Gastrocnemius medialis (tissue), 4 donors: Measurements from ENCODE around the gene BTRC. TPM values are rescaled to one million over a fixed set of nuclear protein-coding genes. Genes with fewer than 3 reads are reported as not detected.
"Not testable (repeated sequence)": the region's sequence is repeated elsewhere in the genome, so short reads cannot be mapped to it uniquely, and the experiment has no call there.

Experiments
- ATAC-seq, 2 donors: fragments of 150-250 bp; one replicate each; pipeline ENCODE4 v1.9.1; 2016
- DNase-seq, 2 donors: peaks; one replicate each; pipeline ENCODE4 v3.0.0-alpha.2; 2019
- H3K27ac ChIP-seq, 4 donors: fragments of 200-600 bp; sonication (generic); 1 replicate in 1 of 4; 2 replicates in 3 of 4; pipeline ENCODE4 v1.5.1; 2016 to 2018; ENCODE audit warnings: mild to moderate bottlenecking in 2 of 4, moderate library complexity in 1 of 4
- H3K27me3 ChIP-seq, 3 donors: fragments of 200-600 bp; sonication (generic) in 2 of 3; 1 replicate in 1 of 3; 2 replicates in 2 of 3; pipeline versions ENCODE4 v1.5.1 to v1.6.0; 2016 to 2019; ENCODE audit warnings: mild to moderate bottlenecking in 1 of 3, moderate library complexity in 1 of 3
- H3K36me3 ChIP-seq, 2 donors: fragments of 200-600 bp; sonication (generic) in 1 of 2; one replicate each; pipeline ENCODE4 v1.5.1; 2017 to 2018
- H3K4me1 ChIP-seq, 2 donors: fragments of 200-600 bp; sonication (generic) in 1 of 2; one replicate each; pipeline ENCODE4 v1.5.1; 2016 to 2017; ENCODE audit warnings: mild to moderate bottlenecking in 2 of 2
- H3K4me3 ChIP-seq, 4 donors: fragments of 200-600 bp; sonication (generic) in 3 of 4; 1 replicate in 1 of 4; 2 replicates in 3 of 4; pipeline ENCODE4 v1.5.1; 2016 to 2019; ENCODE audit warnings: mild to moderate bottlenecking in 2 of 4
- H3K9me3 ChIP-seq, 3 donors: fragments of 200-600 bp; sonication (generic) in 2 of 3; 1 replicate in 1 of 3; 2 replicates in 2 of 3; pipeline ENCODE4 v1.5.1; 2016 to 2019
- CTCF ChIP-seq, 5 experiments: fragments of 450-650 bp in 3 of 5; fragments of 200-600 bp in 2 of 5; sonication (generic) in 2 of 5; IDR thresholded peaks in 4 of 5; conservative IDR thresholded peaks in 1 of 5; 1 replicate in 4 of 5; 2 replicates in 1 of 5; pipeline ENCODE4 v1.5.1; 2016 to 2019; ENCODE audit warnings: antibody characterized with exemption in 5 of 5, mild to moderate bottlenecking in 3 of 5, moderate library complexity in 3 of 5
- POLR2A ChIP-seq, 2 donors: fragments of 450-650 bp; IDR thresholded peaks; one replicate each; pipeline ENCODE4 v1.6.1; 2017; ENCODE audit warnings: antibody characterized with exemption in 2 of 2, mild to moderate bottlenecking in 2 of 2, moderate library complexity in 2 of 2
- in situ Hi-C, 4 donors: fragments of 200-750 bp; cut with MboI; loops; one replicate each; pipeline versions ENCODE4 v1.15.0 to v1.8.0; 2017; ENCODE audit warnings: low sequenced_read_pairs in 4 of 4
- intact Hi-C: fragments of 100-400 bp; cut with DNase I; formaldehyde crosslinking; loops from one replicate; pipeline ENCODE4 v1.15.1; 2023; ENCODE audit warnings: low total_unique reads
- total RNA-seq, 4 donors: library from RNA; depleted of rRNA; stranded (reverse); fragments of >200 nt; gene quantifications; one replicate each; pipeline versions ENCODE4 v1.1.0 to v1.2.3, GENCODE V29; 2016

The BTRC gene
- total RNA-seq, 4 donors from 2014 or later = 8.7 to 17.3 (median 12.6) TPM

- no peak for ATAC-seq
- H3K36me3 ChIP-seq = no peaks in the 10 kb centered on the region
- no peak overlapping the region for H3K4me3 ChIP-seq
- H3K27ac ChIP-seq = no peak overlapping the region
- no peaks in the 10 kb centered on the region for H3K9me3 ChIP-seq
- in situ Hi-C loops (no loop called here), intact Hi-C loops (no loop called here)
- TF ChIP-seq CTCF (IDR thresholded peaks at IDR 0.05 in 4 of 5, conservative IDR thresholded peaks at IDR 0.05 in 1 of 5) = no peak
- TF ChIP-seq POLR2A (IDR thresholded peaks at IDR 0.05) = no peak
- no peak for DNase-seq
- no peaks in the 10 kb centered on the region for H3K27me3 ChIP-seq
- H3K4me1 ChIP-seq = no peaks in the 10 kb centered on the region
Measured at GRCh38 chr10:101341438-101341837, 12.5 kb upstream of the BTRC start.

- H3K36me3 ChIP-seq = no peaks in the 10 kb centered on the region
- H3K4me3 ChIP-seq = no peak overlapping the region
- DNase-seq (no peak), ATAC-seq (no peak)
- no peaks in the 10 kb centered on the region for H3K27me3 ChIP-seq
- H3K9me3 ChIP-seq = no peaks in the 10 kb centered on the region
- no peaks in the 10 kb centered on the region for H3K4me1 ChIP-seq
- in situ Hi-C loops = no loop called here
- no peak overlapping the region for H3K27ac ChIP-seq
- TF ChIP-seq CTCF (IDR thresholded peaks at IDR 0.05 in 4 of 5, conservative IDR thresholded peaks at IDR 0.05 in 1 of 5) = no peak
- no peak for TF ChIP-seq POLR2A (IDR thresholded peaks at IDR 0.05)
- intact Hi-C loops = no loop called here
Measured at GRCh38 chr10:101346177-101346576, 7.8 kb upstream of the BTRC start.

DNA sequence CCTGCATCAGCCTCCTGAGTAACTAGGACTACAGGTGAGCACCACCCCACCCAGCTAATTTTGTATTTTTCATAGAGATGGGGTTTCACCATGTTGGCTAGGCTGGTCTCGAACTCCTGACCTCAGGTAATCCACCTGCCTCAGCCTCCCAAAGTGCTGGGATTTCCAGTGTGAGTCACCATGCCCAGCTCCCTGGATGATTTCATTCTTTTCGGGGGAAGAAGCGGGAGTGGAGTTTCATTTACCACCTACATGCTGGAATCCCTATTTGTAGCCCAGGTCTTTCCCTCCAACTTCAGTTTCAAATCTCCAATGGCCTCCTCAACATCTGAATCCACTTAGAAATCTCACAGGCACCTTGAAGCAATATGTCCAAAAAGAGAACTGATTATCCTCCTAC is 2.9 kb upstream of the BTRC start:
- Histone ChIP-seq H3K27ac (no peak overlapping the region), H3K27me3 (no peaks in the 10 kb centered on the region), H3K4me3 (no peak overlapping the region), H3K4me1 (peaks cover 12 to 18% of the 10 kb centered on the region in 2 donors), H3K36me3 (no peaks in the 10 kb centered on the region), H3K9me3 (no peaks in the 10 kb centered on the region)
- in situ Hi-C loops = no loop called here
- no peak for TF ChIP-seq CTCF (IDR thresholded peaks at IDR 0.05 in 4 of 5, conservative IDR thresholded peaks at IDR 0.05 in 1 of 5)
- no peak for TF ChIP-seq POLR2A (IDR thresholded peaks at IDR 0.05)
- DNase-seq (no peak), ATAC-seq (no peak)
- intact Hi-C loops = loop anchor here (5.0 to 10.0 kb wide), 3 partner anchors 106 to 464 kb away; partner anchors contain the start of genes LBX1 and OGA

DNA sequence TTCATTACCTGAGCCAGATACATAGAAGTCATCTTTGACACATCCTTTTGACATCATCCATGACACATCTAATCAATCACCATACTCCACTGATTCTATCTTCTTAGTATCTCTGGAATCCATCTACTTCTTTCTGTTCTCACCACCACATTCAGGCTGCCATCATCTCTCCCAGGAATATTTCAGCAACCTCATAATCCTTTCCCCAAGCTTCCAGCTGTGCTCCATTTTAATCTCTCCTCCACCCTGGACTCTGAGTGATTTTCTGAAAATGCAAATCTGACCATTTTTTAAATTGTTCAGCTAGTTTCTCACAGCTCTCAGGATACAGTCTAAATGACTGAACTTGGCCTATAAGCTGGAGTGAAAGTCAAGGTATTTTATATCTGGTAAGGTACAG is 2.5 kb upstream of the BTRC start:
- no peak for TF ChIP-seq CTCF (IDR thresholded peaks at IDR 0.05 in 4 of 5, conservative IDR thresholded peaks at IDR 0.05 in 1 of 5)
- no peak for TF ChIP-seq POLR2A (IDR thresholded peaks at IDR 0.05)
- no peak for ATAC-seq
- Histone ChIP-seq H3K36me3 (no peaks in the 10 kb centered on the region), H3K4me1 (peaks cover 12 to 19% of the 10 kb centered on the region in 2 donors), H3K9me3 (no peaks in the 10 kb centered on the region), H3K27ac (no peak overlapping the region), H3K27me3 (no peaks in the 10 kb centered on the region), H3K4me3 (no peak overlapping the region)
- intact Hi-C loops = loop anchor here (5.0 to 10.0 kb wide), 3 partner anchors 106 to 463 kb away; partner anchors contain the start of genes LBX1 and OGA
- in situ Hi-C loops = no loop called here
- no peak for DNase-seq

- H3K9me3 ChIP-seq, H3K27me3 ChIP-seq, ATAC-seq, H3K27ac ChIP-seq, in situ Hi-C loops, H3K36me3 ChIP-seq, DNase-seq: not testable (repeated sequence)
- intact Hi-C loops = loop anchor here (5.0 to 10.0 kb wide), 3 partner anchors 104 to 462 kb away; partner anchors contain the start of genes LBX1 and OGA
- H3K4me3 ChIP-seq = peak overlapping the region in 1 of 4 donors; percentile 87
- H3K4me1 ChIP-seq = peaks cover 12 to 19% of the 10 kb centered on the region in 2 donors
Measured at GRCh38 chr10:101352857-101353256, 1.1 kb upstream of the BTRC start.
